ENCODE results near the gene SCAPER. TPM values are rescaled to one million over a fixed set of nuclear protein-coding genes. Genes with fewer than 3 reads are reported as not detected.

The SCAPER gene
- total RNA-seq, 1 experiment from 2014 or later: 7.4 TPM

GRCh38 chr15:76346669-76347481 is 558.3 kb downstream of the SCAPER start:
- Histone ChIP-seq H3K79me1 (ENCODE audit: insufficient read depth, low read depth, low read length, poor library complexity, severe bottlenecking) (no peaks in the 10 kb centered on the region), H4K20me1 (ENCODE audit: control insufficient read depth, insufficient read depth, insufficient read length) (no peaks in the 10 kb centered on the region), H3K4me2 (ENCODE audit: insufficient read depth, insufficient read length, low read length) (peak overlapping the region; percentile 15), H3K79me2 (ENCODE audit: insufficient read depth, low read length) (no peaks in the 10 kb centered on the region), H4K91ac (ENCODE audit: insufficient read length, low read depth, low read length) (no peak overlapping the region), H3K18ac (ENCODE audit: insufficient read length, low read depth, low read length) (no peak overlapping the region), H2BK20ac (ENCODE audit: low read depth, low read length, poor library complexity, severe bottlenecking) (no peak overlapping the region), H3K27ac (ENCODE audit: insufficient read length, low read depth, low read length) (no peak overlapping the region), H3K56ac (ENCODE audit: insufficient read length, low read depth, low read length) (no peak overlapping the region), H3K27me3 (ENCODE audit: insufficient read depth, low read length) (peaks cover 47% of the 10 kb centered on the region), H3K9me3 (ENCODE audit: control insufficient read depth, low read depth, low read length) (no peaks in the 10 kb centered on the region), H4K5ac (ENCODE audit: insufficient read length, low read depth, low read length) (no peak overlapping the region), H3K14ac (ENCODE audit: insufficient read depth, low read length) (no peak overlapping the region), H2BK15ac (ENCODE audit: low read depth, low read length) (no peak overlapping the region), H2BK5ac (ENCODE audit: insufficient read length, low read length) (no peak overlapping the region), H3K4ac (ENCODE audit: low read depth, low read length) (no peak overlapping the region), H3T11ph (ENCODE audit: low read length) (no peak overlapping the region), H3K23ac (ENCODE audit: insufficient read length, low read depth, low read length) (no peak overlapping the region), H2AK5ac (ENCODE audit: insufficient read length, low read length) (no peak overlapping the region), H3K9ac (ENCODE audit: extremely low read depth, insufficient read length, low read length) (no peak overlapping the region), H4K8ac (replicated peaks; ENCODE audit: insufficient read length, low read depth, low read length) (no peak overlapping the region), H3K4me1 (ENCODE audit: insufficient read depth, low read length) (no peaks in the 10 kb centered on the region), H2AFZ (ENCODE audit: low read length) (no peak overlapping the region), H2BK12ac (ENCODE audit: insufficient read length, low read depth, low read length) (no peak overlapping the region), H2BK120ac (ENCODE audit: low read depth, low read length, poor library complexity, severe bottlenecking) (no peak overlapping the region), H3K23me2 (ENCODE audit: insufficient read length, low read depth, low read length, poor library complexity, severe bottlenecking) (peaks cover 13% of the 10 kb centered on the region)
- Mint-ChIP-seq H3K4me3 (peak overlapping the region; percentile 56 to 84), H3K27ac (no peak overlapping the region), H3K27me3 (ENCODE audit: low read depth) (peaks cover 92% of the 10 kb centered on the region), H3K4me1 (peaks cover 13 to 21% of the 10 kb centered on the region in 2 experiments), H3K36me3 (ENCODE audit: insufficient read depth in 1 of 3, low read depth in 3 of 3) (0 out of 7 replicates have a peak, but pooled peaks cover 0 to 2% (median 0%) of the 10 kb centered on the region in 3 experiments), H3K9me3 (peaks cover 3 to 4% of the 10 kb centered on the region in 2 experiments; a peak in 3 of 5 replicates)
- DNase-seq: peak; percentile 47
- TF ChIP-seq CTCF (conservative IDR thresholded peaks at IDR 0.05): no peak
- WGBS (ENCODE audit: extremely low coverage, insufficient read length, low lambda C conversion rate): no CpG with 5 or more reads among the region's 74 CpGs

Data from H9 (cell line).